RWPE1 (cell line): Measurements from ENCODE around the gene ZXDC.

Source experiments
- CTCF ChIA-PET: fragments of 350-600 bp; sonication (Branson Sonifier 250); formaldehyde crosslinking; extraction: SDS; loops from one replicate; lab custom pipeline; 2021; lab: Yijun Ruan, JAX
- POLR2A ChIA-PET: fragments of 400-600 bp; formaldehyde crosslinking; extraction: SDS; loops from one replicate; lab custom pipeline; 2020; ENCODE audit warnings: antibody characterized with exemption; ENCODE audit not compliant: low non-redundant PET; lab: Yijun Ruan, JAX
- DNase-seq: peaks from one replicate; pipeline ENCODE4 v3.0.0; 2012; ENCODE audit warnings: low spot score
- H3K27ac ChIP-seq: fragments of 450-650 bp; 2 replicates; pipeline ENCODE4 v1.5.1; 2017
- TF ChIP-seq, protein P1 (sequence below): fragments of 450-650 bp; conservative IDR thresholded peaks from 2 replicates; pipeline ENCODE4 v1.5.1; 2017; ENCODE audit warnings: low read depth, mild to moderate bottlenecking

Gene ZXDC

DNA sequence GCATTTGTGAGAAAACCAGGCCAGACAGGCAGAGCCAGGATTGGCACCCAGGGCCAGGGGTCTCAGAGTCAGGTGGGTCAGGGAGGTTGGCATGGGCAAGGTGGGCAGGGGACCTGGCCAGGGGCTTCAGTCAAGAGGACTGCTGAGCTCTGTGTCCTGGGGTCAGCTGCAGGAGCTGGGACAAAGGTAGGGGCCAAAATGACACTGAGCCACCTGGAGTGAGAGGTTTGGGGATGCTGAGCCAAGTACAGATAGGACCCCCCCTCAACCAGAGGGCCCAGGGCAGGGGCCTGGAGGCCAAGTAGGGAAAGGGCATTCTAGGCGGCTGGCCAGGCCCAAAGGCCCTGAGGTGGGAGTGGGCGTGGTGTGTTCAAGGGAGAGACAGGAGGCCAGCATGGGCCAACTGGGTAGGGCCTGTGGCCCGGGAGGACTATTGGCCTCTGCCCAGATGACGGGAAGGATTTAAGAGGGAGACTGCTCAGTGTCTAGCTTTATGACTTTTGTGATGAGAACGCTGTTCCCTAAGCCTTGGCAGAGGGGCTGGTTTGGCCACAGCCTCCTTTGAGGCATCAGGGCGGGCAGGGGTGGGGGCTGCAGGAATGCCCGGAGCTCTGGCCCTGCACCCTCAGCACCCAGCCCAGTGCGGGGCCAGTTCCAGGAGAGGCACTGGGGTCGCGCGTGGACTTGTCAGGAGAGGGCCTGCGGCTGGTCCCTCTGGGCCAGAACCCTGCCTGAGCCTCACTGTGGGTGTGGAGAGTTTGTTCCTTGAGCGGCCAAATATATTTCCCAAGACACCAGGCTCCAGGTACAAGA lies 77.9 kb downstream of the ZXDC start:
- CTCF ChIA-PET, result no interaction called here
- no peak for DNase-seq
- H3K27ac ChIP-seq, result no peak overlapping the region
- TF ChIP-seq, protein P1, sequence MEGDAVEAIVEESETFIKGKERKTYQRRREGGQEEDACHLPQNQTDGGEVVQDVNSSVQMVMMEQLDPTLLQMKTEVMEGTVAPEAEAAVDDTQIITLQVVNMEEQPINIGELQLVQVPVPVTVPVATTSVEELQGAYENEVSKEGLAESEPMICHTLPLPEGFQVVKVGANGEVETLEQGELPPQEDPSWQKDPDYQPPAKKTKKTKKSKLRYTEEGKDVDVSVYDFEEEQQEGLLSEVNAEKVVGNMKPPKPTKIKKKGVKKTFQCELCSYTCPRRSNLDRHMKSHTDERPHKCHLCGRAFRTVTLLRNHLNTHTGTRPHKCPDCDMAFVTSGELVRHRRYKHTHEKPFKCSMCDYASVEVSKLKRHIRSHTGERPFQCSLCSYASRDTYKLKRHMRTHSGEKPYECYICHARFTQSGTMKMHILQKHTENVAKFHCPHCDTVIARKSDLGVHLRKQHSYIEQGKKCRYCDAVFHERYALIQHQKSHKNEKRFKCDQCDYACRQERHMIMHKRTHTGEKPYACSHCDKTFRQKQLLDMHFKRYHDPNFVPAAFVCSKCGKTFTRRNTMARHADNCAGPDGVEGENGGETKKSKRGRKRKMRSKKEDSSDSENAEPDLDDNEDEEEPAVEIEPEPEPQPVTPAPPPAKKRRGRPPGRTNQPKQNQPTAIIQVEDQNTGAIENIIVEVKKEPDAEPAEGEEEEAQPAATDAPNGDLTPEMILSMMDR, result no peak
- POLR2A ChIA-PET, result no interaction called here

DNA sequence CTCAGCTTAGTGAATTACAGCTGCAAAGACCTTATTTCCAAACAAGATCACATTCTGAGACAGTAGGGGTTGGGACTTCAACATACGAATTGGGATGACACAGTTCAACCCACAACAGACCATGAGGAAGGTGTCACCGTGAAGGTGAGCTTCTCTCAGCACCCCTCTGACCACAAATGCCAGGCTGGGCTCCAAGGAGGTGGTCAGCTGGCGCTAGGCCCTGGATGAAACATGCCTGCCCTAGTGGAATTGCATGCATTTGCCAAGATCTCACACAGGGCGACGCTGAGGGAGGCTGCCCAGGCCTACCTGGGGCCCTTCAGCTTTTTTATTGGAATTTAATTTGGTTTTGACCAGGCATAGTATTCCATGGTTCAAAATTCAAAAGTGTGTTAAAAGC lies 79.2 kb downstream of the ZXDC start:
- H3K27ac ChIP-seq, result no peak overlapping the region
- DNase-seq, result no peak
- TF ChIP-seq, protein P1, result no peak
- CTCF ChIA-PET, result no interaction called here
- POLR2A ChIA-PET, result no interaction called here

DNA sequence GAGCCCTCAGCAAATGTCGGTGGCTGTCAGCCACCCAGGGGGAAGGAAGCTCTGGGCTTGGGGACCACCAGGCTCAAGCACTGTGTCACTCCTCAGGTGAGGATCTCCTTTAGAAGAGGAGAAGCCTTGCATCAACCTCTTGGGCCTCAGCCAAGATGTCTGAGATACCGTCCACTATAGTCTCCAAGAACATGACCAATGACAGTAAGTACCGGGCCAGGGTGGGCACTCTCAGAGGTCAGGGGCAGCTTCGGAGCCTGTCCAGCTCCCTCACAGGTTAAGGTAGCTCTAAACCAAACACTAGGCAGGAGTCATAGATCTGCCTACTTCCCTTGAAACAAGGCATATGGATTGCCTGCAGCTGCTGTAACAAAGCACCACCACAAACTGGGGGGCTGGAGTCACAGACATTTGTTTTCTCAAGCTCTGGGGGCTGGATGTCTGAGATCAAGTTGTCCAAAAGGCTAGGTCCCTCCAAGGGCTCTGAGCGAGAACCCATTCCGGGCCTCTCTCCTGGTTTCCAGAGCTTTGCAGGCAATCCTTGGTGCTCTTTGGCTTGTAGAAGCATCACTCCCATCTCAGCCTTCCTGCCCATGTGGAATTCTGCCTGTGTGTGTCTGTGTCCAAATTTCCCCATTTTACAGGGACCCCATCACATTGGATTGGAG lies 79.7 kb downstream of the ZXDC start:
- CTCF ChIA-PET, result no interaction called here
- no peak for DNase-seq
- H3K27ac ChIP-seq, result no peak overlapping the region
- POLR2A ChIA-PET, result no interaction called here
- TF ChIP-seq, protein P1, result no peak

DNA sequence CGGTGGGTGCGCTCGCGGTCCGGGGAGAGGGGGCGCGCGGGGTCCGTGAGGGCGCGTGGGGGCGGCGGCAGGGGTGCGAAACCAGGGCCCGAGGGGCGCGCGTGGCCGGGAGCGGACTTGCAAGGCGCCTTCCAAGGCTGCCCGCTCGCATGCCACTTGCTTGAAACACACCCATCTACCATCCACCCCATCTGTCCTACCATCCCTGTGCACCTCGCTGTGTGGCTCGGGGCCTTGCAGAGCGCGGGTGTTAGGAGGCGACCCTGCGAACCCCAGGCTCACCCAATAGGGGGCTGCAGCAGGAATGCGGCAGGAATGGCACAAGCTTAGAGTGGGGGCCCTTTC lies 80.7 kb downstream of the ZXDC start:
- DNase-seq, result no peak
- TF ChIP-seq, protein P1, result no peak
- H3K27ac ChIP-seq, result no peak overlapping the region
- ChIA-PET CTCF (no interaction called here), POLR2A (no interaction called here)

DNA sequence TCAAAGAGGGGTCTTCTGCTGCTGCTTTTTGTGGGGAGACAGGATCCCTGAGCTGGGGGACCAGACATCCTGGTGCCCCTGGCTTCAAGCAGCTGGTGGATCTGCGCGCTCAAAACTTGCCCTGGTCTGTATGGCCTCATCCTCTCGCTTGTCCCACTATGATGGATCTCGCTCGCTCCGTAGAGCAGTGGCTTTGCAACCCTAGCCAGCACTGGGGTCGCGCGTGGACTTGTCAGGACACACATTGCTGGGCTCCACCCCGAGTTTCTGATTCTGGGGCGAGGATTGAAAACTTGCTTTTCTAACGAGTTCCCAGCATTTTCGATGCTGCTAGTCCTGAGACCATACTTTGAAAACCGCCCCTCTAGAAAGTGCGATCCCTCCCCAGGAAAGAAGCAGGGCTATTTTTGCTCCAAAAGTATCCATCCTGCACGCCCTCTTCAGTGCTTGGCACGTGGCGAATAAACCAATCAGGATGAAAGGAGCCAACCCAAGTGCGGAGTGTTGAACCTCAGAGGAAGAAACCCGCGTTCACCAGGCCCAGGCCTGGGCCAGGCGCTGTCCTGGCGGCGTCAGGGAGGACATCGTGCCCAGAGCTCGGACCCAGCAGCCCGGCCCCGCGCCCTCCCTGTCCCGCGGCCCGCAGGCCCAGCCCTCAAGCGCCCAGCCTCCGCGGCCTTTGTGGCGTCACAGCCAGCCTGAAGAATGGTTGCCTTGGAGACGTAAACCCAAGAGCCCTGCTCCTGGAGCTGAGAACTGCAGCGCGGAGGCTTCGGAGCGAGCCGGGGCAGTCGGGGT lies 81.3 kb downstream of the ZXDC start, which contains the start of gene CFAP100:
Gene CFAP100, plus strand, starts transcription at position 731 of the 798 bp plus-strand sequence. CDS start 1,092 bp downstream, outside the sequence.
- ChIA-PET CTCF (interaction anchor here (0.6 to 0.8 kb wide), 3 partner anchors 257 to 1857 kb away, joined by 3 read pairs; no protein-coding TSS in a partner anchor), POLR2A (interaction anchor here (0.6 kb wide), 1 partner anchor 1159 kb away, joined by 3 read pairs; no protein-coding TSS in a partner anchor)
- TF ChIP-seq, protein P1, result no peak
- DNase-seq, result no peak
- no peak within 1 kb of the TSS for H3K27ac ChIP-seq

DNA sequence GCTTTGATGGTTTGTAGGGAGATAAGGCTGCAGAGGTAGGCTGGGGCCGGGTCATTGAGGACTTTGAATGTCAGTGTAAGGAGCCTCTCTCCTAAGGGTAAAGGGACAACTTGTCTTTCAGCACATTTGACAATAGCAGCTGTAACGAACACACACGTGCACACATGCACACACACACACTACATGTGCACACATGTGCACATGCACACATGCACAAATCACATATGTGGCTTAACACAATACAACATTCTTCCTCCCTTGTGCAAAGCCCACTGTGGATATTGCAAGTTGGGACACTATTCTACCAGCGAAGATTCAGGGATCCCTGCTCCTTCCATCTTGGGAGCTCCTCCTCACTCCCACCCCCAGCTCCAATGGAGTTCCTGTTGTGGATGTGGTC lies 82.1 kb downstream of the ZXDC start:
- TF ChIP-seq, protein P1, result no peak
- ChIA-PET CTCF (interaction anchor here (0.6 to 0.8 kb wide), 4 partner anchors 18 to 401 kb away, joined by 3 read pairs; no protein-coding TSS in a partner anchor), POLR2A (no interaction called here)
- DNase-seq, result no peak
- no peak overlapping the region for H3K27ac ChIP-seq
